ENCODE measurements around the gene HLCS. TPM values are rescaled to one million over a fixed set of nuclear protein-coding genes. Genes with fewer than 3 reads are reported as not detected.

The HLCS gene
- total RNA-seq, 8 experiments from 2014 or later = 8.7 to 19.0 (median 18.1) TPM

- Histone ChIP-seq H3K27ac (no peak overlapping the region), H3K4me1 (replicated peaks in 1 of 2) (no peaks in the 10 kb centered on the region), H3K4me3 (no peak overlapping the region)
- WGBS, 10 experiments = 44 to 93% (median 81%) methylated on average over 1 to 4 of the region's 4 CpGs; no CpG with 5 or more reads in 2 of the 10 experiments
- ATAC-seq (replicated peaks in 6 of 8) = no peak
- in situ Hi-C loops (cut with MboI; ENCODE audit: low pct_unique_long_range_greater_than_20kb in 2 of 9, low sequenced_read_pairs in 9 of 9, unreplicated experiment in 9 of 9) = no loop called here
Observed at GRCh38 chr21:36852864-36853263, 113.6 kb downstream of the HLCS start.

GRCh38 chr21:36852293-36852692 lies 114.2 kb downstream of the HLCS start:
- 67 to 100% (median 85%) methylated on average over 1 of the region's 1 CpG; no CpG with 5 or more reads in 4 of the 10 experiments for WGBS, 10 experiments
- no peak overlapping the region for H3K4me3 ChIP-seq
- in situ Hi-C loops (cut with MboI; ENCODE audit: low pct_unique_long_range_greater_than_20kb in 2 of 9, low sequenced_read_pairs in 9 of 9, unreplicated experiment in 9 of 9) = no loop called here
- ATAC-seq (replicated peaks in 6 of 8) = peak in 1 of 8 experiments; percentile 16
- H3K27ac ChIP-seq = no peak overlapping the region
- no peaks in the 10 kb centered on the region for H3K4me1 ChIP-seq (replicated peaks in 1 of 2)

GRCh38 chr21:36851121-36851520 lies 115.3 kb downstream of the HLCS start:
- no peak overlapping the region for H3K27ac ChIP-seq
- in situ Hi-C loops (cut with MboI; ENCODE audit: low pct_unique_long_range_greater_than_20kb in 2 of 9, low sequenced_read_pairs in 9 of 9, unreplicated experiment in 9 of 9) = no loop called here
- no peak overlapping the region for H3K4me3 ChIP-seq
- no peak for ATAC-seq (replicated peaks in 6 of 8)
- H3K4me1 ChIP-seq (replicated peaks in 1 of 2) = no peaks in the 10 kb centered on the region
- 63 to 100% (median 84%) methylated on average over 1 to 5 of the region's 5 CpGs for WGBS, 10 experiments

- Histone ChIP-seq H3K4me3 (no peak overlapping the region), H3K27ac (no peak overlapping the region), H3K4me1 (replicated peaks in 1 of 2) (no peaks in the 10 kb centered on the region)
- ATAC-seq (replicated peaks in 6 of 8) = no peak
- 80 to 100% (median 87%) methylated on average over 1 to 6 of the region's 8 CpGs; no CpG with 5 or more reads in 3 of the 10 experiments for WGBS, 10 experiments
- in situ Hi-C loops (cut with MboI; ENCODE audit: low pct_unique_long_range_greater_than_20kb in 2 of 9, low sequenced_read_pairs in 9 of 9, unreplicated experiment in 9 of 9) = no loop called here
Observed at GRCh38 chr21:36850372-36850771, 116.1 kb downstream of the HLCS start.

- Histone ChIP-seq H3K4me3 (no peak overlapping the region), H3K27ac (no peak overlapping the region), H3K4me1 (replicated peaks in 1 of 2) (no peaks in the 10 kb centered on the region)
- WGBS, 10 experiments = 51 to 100% (median 78%) methylated on average over 2 to 5 of the region's 7 CpGs; no CpG with 5 or more reads in 1 of the 10 experiments
- ATAC-seq (replicated peaks in 6 of 8) = no peak
- in situ Hi-C loops (cut with MboI; ENCODE audit: low pct_unique_long_range_greater_than_20kb in 2 of 9, low sequenced_read_pairs in 9 of 9, unreplicated experiment in 9 of 9) = no loop called here
Observed at GRCh38 chr21:36849461-36850105, 116.9 kb downstream of the HLCS start.

GRCh38 chr21:36848730-36849274 lies 117.7 kb downstream of the HLCS start:
- in situ Hi-C loops (cut with MboI; ENCODE audit: low pct_unique_long_range_greater_than_20kb in 2 of 9, low sequenced_read_pairs in 9 of 9, unreplicated experiment in 9 of 9) = no loop called here
- Histone ChIP-seq H3K4me1 (replicated peaks in 1 of 2) (no peaks in the 10 kb centered on the region), H3K4me3 (no peak overlapping the region), H3K27ac (no peak overlapping the region)
- no peak for ATAC-seq (replicated peaks in 6 of 8)
- WGBS, 10 experiments = 85 to 97% (median 88%) methylated on average over 3 of the region's 3 CpGs

- WGBS, 10 experiments = 23 to 89% (median 62%) methylated on average over 2 to 5 of the region's 5 CpGs; no CpG with 5 or more reads in 1 of the 10 experiments
- no peak overlapping the region for H3K4me3 ChIP-seq
- ATAC-seq (replicated peaks in 6 of 8) = peak in 3 of 8 experiments; percentile 70 to 88 (median 87)
Observed at GRCh38 chr21:36847189-36847588, 119.3 kb downstream of the HLCS start.

GRCh38 chr21:36846631-36847030 lies 119.8 kb downstream of the HLCS start:
- in situ Hi-C loops (cut with MboI; ENCODE audit: low pct_unique_long_range_greater_than_20kb in 2 of 9, low sequenced_read_pairs in 9 of 9, unreplicated experiment in 9 of 9) = no loop called here
- WGBS, 10 experiments = 58 to 100% (median 84%) methylated on average over 1 to 4 of the region's 4 CpGs
- Histone ChIP-seq H3K4me1 (replicated peaks in 1 of 2) (no peaks in the 10 kb centered on the region), H3K27ac (no peak overlapping the region), H3K4me3 (no peak overlapping the region)
- peak in 1 of 8 experiments; percentile 81 for ATAC-seq (replicated peaks in 6 of 8)

More at GRCh38 chr21:36847189-36847588, 119.3 kb downstream of the HLCS start:
- in situ Hi-C loops (cut with MboI; ENCODE audit: low pct_unique_long_range_greater_than_20kb in 2 of 9, low sequenced_read_pairs in 9 of 9, unreplicated experiment in 9 of 9) = no loop called here
- no peaks in the 10 kb centered on the region for H3K4me1 ChIP-seq (replicated peaks in 1 of 2)
- no peak overlapping the region for H3K27ac ChIP-seq

GRCh38 chr21:36845790-36846189 lies 120.7 kb downstream of the HLCS start:
- 17 to 100% (median 92%) methylated on average over 1 to 2 of the region's 2 CpGs; no CpG with 5 or more reads in 3 of the 10 experiments for WGBS, 10 experiments
- no peak for ATAC-seq (replicated peaks in 6 of 8)
- in situ Hi-C loops (cut with MboI; ENCODE audit: low pct_unique_long_range_greater_than_20kb in 2 of 9, low sequenced_read_pairs in 9 of 9, unreplicated experiment in 9 of 9) = no loop called here
- no peak overlapping the region for H3K4me3 ChIP-seq
- H3K27ac ChIP-seq = no peak overlapping the region
- H3K4me1 ChIP-seq (replicated peaks in 1 of 2) = no peaks in the 10 kb centered on the region

- in situ Hi-C loops (cut with MboI; ENCODE audit: low pct_unique_long_range_greater_than_20kb in 2 of 9, low sequenced_read_pairs in 9 of 9, unreplicated experiment in 9 of 9) = no loop called here
- Histone ChIP-seq H3K27ac (no peak overlapping the region), H3K4me1 (replicated peaks in 1 of 2) (no peaks in the 10 kb centered on the region), H3K4me3 (no peak overlapping the region)
- WGBS, 10 experiments = 35 to 97% (median 87%) methylated on average over 4 to 10 of the region's 10 CpGs; no CpG with 5 or more reads in 1 of the 10 experiments
- ATAC-seq (replicated peaks in 6 of 8) = no peak
Observed at GRCh38 chr21:36845070-36845469, 121.4 kb downstream of the HLCS start.

- Histone ChIP-seq H3K4me3 (no peak overlapping the region), H3K27ac (no peak overlapping the region), H3K4me1 (replicated peaks in 1 of 2) (no peaks in the 10 kb centered on the region)
- no peak for ATAC-seq (replicated peaks in 6 of 8)
- WGBS, 10 experiments = 50 to 100% (median 88%) methylated on average over 1 to 3 of the region's 3 CpGs; no CpG with 5 or more reads in 2 of the 10 experiments
- in situ Hi-C loops (cut with MboI; ENCODE audit: low pct_unique_long_range_greater_than_20kb in 2 of 9, low sequenced_read_pairs in 9 of 9, unreplicated experiment in 9 of 9) = no loop called here
Observed at GRCh38 chr21:36841866-36842265, 124.6 kb downstream of the HLCS start.

- no peak for ATAC-seq (replicated peaks in 6 of 8)
- Histone ChIP-seq H3K4me1 (replicated peaks in 1 of 2) (no peaks in the 10 kb centered on the region), H3K4me3 (no peak overlapping the region), H3K27ac (no peak overlapping the region)
- 74 to 100% (median 90%) methylated on average over 2 to 3 of the region's 3 CpGs; no CpG with 5 or more reads in 1 of the 10 experiments for WGBS, 10 experiments
- in situ Hi-C loops (cut with MboI; ENCODE audit: low pct_unique_long_range_greater_than_20kb in 2 of 9, low sequenced_read_pairs in 9 of 9, unreplicated experiment in 9 of 9) = no loop called here
Observed at GRCh38 chr21:36839735-36840134, 126.7 kb downstream of the HLCS start.

GRCh38 chr21:36839123-36839522 lies 127.3 kb downstream of the HLCS start:
- H3K4me3 ChIP-seq = no peak overlapping the region
- H3K27ac ChIP-seq = no peak overlapping the region
- no peaks in the 10 kb centered on the region for H3K4me1 ChIP-seq (replicated peaks in 1 of 2)
- in situ Hi-C loops (cut with MboI; ENCODE audit: low pct_unique_long_range_greater_than_20kb in 2 of 9, low sequenced_read_pairs in 9 of 9, unreplicated experiment in 9 of 9) = no loop called here
- 50 to 100% (median 86%) methylated on average over 2 to 6 of the region's 6 CpGs; no CpG with 5 or more reads in 3 of the 10 experiments for WGBS, 10 experiments
- ATAC-seq (replicated peaks in 6 of 8) = peak in 1 of 8 experiments; percentile 30
